GM21723 (cell line): ENCODE measurements around the gene ERCC4.

ENCODE experiments used
- ATAC-seq: cut with Tn5 transposase; IDR thresholded peaks from one replicate; pipeline ENCODE4 v1.9.1; 2021; ENCODE audit warnings: mild to moderate bottlenecking, moderate library complexity; ENCODE audit not compliant: unreplicated experiment

The ERCC4 gene

GRCh38 chr16:13945744-13946485 lies 26.0 kb downstream of the ERCC4 start:
- ATAC-seq: no peak

- no peak for ATAC-seq
Measured at GRCh38 chr16:13948086-13948485, 28.1 kb downstream of the ERCC4 start.

GRCh38 chr16:13950821-13951547 lies 31.0 kb downstream of the ERCC4 start:
- no peak for ATAC-seq

- no peak for ATAC-seq
Measured at GRCh38 chr16:13951611-13952010, 31.7 kb downstream of the ERCC4 start.

- ATAC-seq: no peak
Measured at GRCh38 chr16:13953501-13953900, 33.5 kb downstream of the ERCC4 start.

GRCh38 chr16:13956635-13957196 lies 36.8 kb downstream of the ERCC4 start:
- ATAC-seq: peak; percentile 11

GRCh38 chr16:13957197-13958078 lies 37.5 kb downstream of the ERCC4 start:
- peak; percentile 67 for ATAC-seq

- ATAC-seq: no peak
Measured at GRCh38 chr16:13958474-13958873, 38.5 kb downstream of the ERCC4 start.

GRCh38 chr16:13959626-13960025 lies 39.7 kb downstream of the ERCC4 start:
- no peak for ATAC-seq

GRCh38 chr16:13961099-13961811 lies 41.3 kb downstream of the ERCC4 start:
- ATAC-seq: no peak

- ATAC-seq: no peak
Measured at GRCh38 chr16:13962232-13962631, 42.3 kb downstream of the ERCC4 start.

GRCh38 chr16:13968835-13969234 lies 48.9 kb downstream of the ERCC4 start:
- no peak for ATAC-seq

GRCh38 chr16:13969711-13970110 lies 49.8 kb downstream of the ERCC4 start:
- ATAC-seq: no peak

GRCh38 chr16:13970708-13971422 lies 50.9 kb downstream of the ERCC4 start:
- no peak for ATAC-seq

GRCh38 chr16:13973321-13974023 lies 53.5 kb downstream of the ERCC4 start:
- ATAC-seq: no peak

- ATAC-seq: no peak
Measured at GRCh38 chr16:13977177-13977576, 57.2 kb downstream of the ERCC4 start.

- no peak for ATAC-seq
Measured at GRCh38 chr16:13982451-13982850, 62.5 kb downstream of the ERCC4 start.

GRCh38 chr16:13983625-13984024 lies 63.7 kb downstream of the ERCC4 start:
- ATAC-seq: no peak

GRCh38 chr16:13984794-13985193 lies 64.8 kb downstream of the ERCC4 start:
- ATAC-seq: no peak
